Stimulated activated memory B cell treated with anti-CD40 and anti-IgM and Interleukin-4, amounts not matched to agents 10 μg/mL and 1 μg/mL and 100 μg/mL, for 72 hours (primary cell): Measurements from ENCODE around the gene RNLS.

ENCODE experiments used
- ATAC-seq: fragments of 150-1000 bp; cut with Tn5 transposase; 2 replicates; pipeline ENCODE4 v1.10.0; 2021
- H3K27ac Mint-ChIP-seq: one replicate; pipeline ENCODE4 v1.8.0; 2022; ENCODE audit warnings: mild to moderate bottlenecking, mixed read lengths
- H3K27me3 Mint-ChIP-seq: one replicate; pipeline ENCODE4 v1.8.0; 2022; ENCODE audit warnings: mixed read lengths
- H3K36me3 Mint-ChIP-seq: one replicate; pipeline ENCODE4 v1.8.0; 2022; ENCODE audit warnings: mixed read lengths
- H3K4me1 Mint-ChIP-seq: one replicate; pipeline ENCODE4 v1.8.0; 2022; ENCODE audit warnings: mixed read lengths
- H3K4me3 Mint-ChIP-seq: one replicate; pipeline ENCODE4 v1.8.0; 2022; ENCODE audit warnings: mild to moderate bottlenecking, moderate library complexity, mixed read lengths
- H3K9me3 Mint-ChIP-seq: one replicate; pipeline ENCODE4 v1.8.0; 2022; ENCODE audit warnings: mixed read lengths

Gene RNLS

GRCh38 chr10:88582806-88583583 lies at the start of gene RNLS:
RNLS (minus strand) TSS chr10:88583318.
- H3K36me3 Mint-ChIP-seq = peaks cover 6% of the 10 kb centered on the region
- H3K9me3 Mint-ChIP-seq = no peaks in the 10 kb centered on the region
- ATAC-seq = peak; percentile 95
- peak within 1 kb of the TSS; percentile 98 for H3K4me3 Mint-ChIP-seq
- peaks cover 16% of the 10 kb centered on the region for H3K4me1 Mint-ChIP-seq
- H3K27me3 Mint-ChIP-seq = no peaks in the 10 kb centered on the region
- peak within 1 kb of the TSS; percentile 100 for H3K27ac Mint-ChIP-seq

GRCh38 chr10:88624840-88625239 lies 41.7 kb upstream of the RNLS start:
- Mint-ChIP-seq H3K4me1 (no peaks in the 10 kb centered on the region), H3K4me3 (no peak overlapping the region), H3K36me3 (no peaks in the 10 kb centered on the region), H3K27ac (no peak overlapping the region), H3K9me3 (no peaks in the 10 kb centered on the region), H3K27me3 (no peaks in the 10 kb centered on the region)
- no peak for ATAC-seq

GRCh38 chr10:88623835-88624234 lies 40.7 kb upstream of the RNLS start:
- no peaks in the 10 kb centered on the region for H3K27me3 Mint-ChIP-seq
- no peak overlapping the region for H3K27ac Mint-ChIP-seq
- H3K36me3 Mint-ChIP-seq = no peaks in the 10 kb centered on the region
- H3K9me3 Mint-ChIP-seq = no peaks in the 10 kb centered on the region
- no peak for ATAC-seq
- H3K4me1 Mint-ChIP-seq = no peaks in the 10 kb centered on the region
- no peak overlapping the region for H3K4me3 Mint-ChIP-seq

- Mint-ChIP-seq H3K36me3 (no peaks in the 10 kb centered on the region), H3K9me3 (no peaks in the 10 kb centered on the region), H3K27me3 (no peaks in the 10 kb centered on the region), H3K4me1 (no peaks in the 10 kb centered on the region), H3K4me3 (no peak overlapping the region), H3K27ac (no peak overlapping the region)
- no peak for ATAC-seq
Measured at GRCh38 chr10:88620441-88620840, 37.3 kb upstream of the RNLS start.

GRCh38 chr10:88618496-88618895 lies 35.4 kb upstream of the RNLS start:
- ATAC-seq = no peak
- no peak overlapping the region for H3K4me3 Mint-ChIP-seq
- no peak overlapping the region for H3K27ac Mint-ChIP-seq
- H3K27me3 Mint-ChIP-seq = no peaks in the 10 kb centered on the region
- no peaks in the 10 kb centered on the region for H3K4me1 Mint-ChIP-seq
- H3K36me3 Mint-ChIP-seq = no peaks in the 10 kb centered on the region
- no peaks in the 10 kb centered on the region for H3K9me3 Mint-ChIP-seq

- no peaks in the 10 kb centered on the region for H3K36me3 Mint-ChIP-seq
- no peaks in the 10 kb centered on the region for H3K9me3 Mint-ChIP-seq
- H3K4me1 Mint-ChIP-seq = no peaks in the 10 kb centered on the region
- no peak overlapping the region for H3K4me3 Mint-ChIP-seq
- no peak for ATAC-seq
- H3K27me3 Mint-ChIP-seq = no peaks in the 10 kb centered on the region
- no peak overlapping the region for H3K27ac Mint-ChIP-seq
Measured at GRCh38 chr10:88617772-88618300, 34.7 kb upstream of the RNLS start.

GRCh38 chr10:88616250-88616977 lies 33.3 kb upstream of the RNLS start:
- no peak overlapping the region for H3K27ac Mint-ChIP-seq
- H3K36me3 Mint-ChIP-seq = no peaks in the 10 kb centered on the region
- H3K27me3 Mint-ChIP-seq = no peaks in the 10 kb centered on the region

GRCh38 chr10:88608780-88609179 lies 25.7 kb upstream of the RNLS start:
- Mint-ChIP-seq H3K27ac (no peak overlapping the region), H3K27me3 (no peaks in the 10 kb centered on the region), H3K4me1 (peaks cover 5% of the 10 kb centered on the region), H3K4me3 (no peak overlapping the region), H3K36me3 (no peaks in the 10 kb centered on the region), H3K9me3 (no peaks in the 10 kb centered on the region)
- no peak for ATAC-seq

More at GRCh38 chr10:88616250-88616977, 33.3 kb upstream of the RNLS start:
- H3K9me3 Mint-ChIP-seq = no peaks in the 10 kb centered on the region
- H3K4me1 Mint-ChIP-seq = no peaks in the 10 kb centered on the region
- no peak overlapping the region for H3K4me3 Mint-ChIP-seq
- ATAC-seq = peak; percentile 27

- Mint-ChIP-seq H3K4me1 (peaks cover 5% of the 10 kb centered on the region), H3K4me3 (peak overlapping the region; percentile 22), H3K9me3 (no peaks in the 10 kb centered on the region), H3K36me3 (no peaks in the 10 kb centered on the region), H3K27me3 (no peaks in the 10 kb centered on the region), H3K27ac (peak overlapping the region; percentile 20)
- peak; percentile 89 for ATAC-seq
Measured at GRCh38 chr10:88608052-88608732, 25.1 kb upstream of the RNLS start.

GRCh38 chr10:88598055-88598454 lies 14.9 kb upstream of the RNLS start:
- peak; percentile 71 for ATAC-seq
- no peak overlapping the region for H3K4me3 Mint-ChIP-seq
- no peaks in the 10 kb centered on the region for H3K36me3 Mint-ChIP-seq

GRCh38 chr10:88594482-88594881 lies 11.4 kb upstream of the RNLS start:
- no peaks in the 10 kb centered on the region for H3K27me3 Mint-ChIP-seq
- no peak overlapping the region for H3K27ac Mint-ChIP-seq
- H3K9me3 Mint-ChIP-seq = no peaks in the 10 kb centered on the region
- no peaks in the 10 kb centered on the region for H3K36me3 Mint-ChIP-seq
- peaks cover 10% of the 10 kb centered on the region for H3K4me1 Mint-ChIP-seq
- no peak for ATAC-seq
- no peak overlapping the region for H3K4me3 Mint-ChIP-seq

More at GRCh38 chr10:88598055-88598454, 14.9 kb upstream of the RNLS start:
- Mint-ChIP-seq H3K27ac (no peak overlapping the region), H3K27me3 (no peaks in the 10 kb centered on the region), H3K9me3 (no peaks in the 10 kb centered on the region), H3K4me1 (peaks cover 10% of the 10 kb centered on the region)

- H3K4me3 Mint-ChIP-seq = no peak overlapping the region
- no peaks in the 10 kb centered on the region for H3K9me3 Mint-ChIP-seq
- H3K27me3 Mint-ChIP-seq = no peaks in the 10 kb centered on the region
- no peak overlapping the region for H3K27ac Mint-ChIP-seq
- peaks cover 3% of the 10 kb centered on the region for H3K4me1 Mint-ChIP-seq
- no peaks in the 10 kb centered on the region for H3K36me3 Mint-ChIP-seq
- no peak for ATAC-seq
Measured at GRCh38 chr10:88592906-88593305, 9.8 kb upstream of the RNLS start.

- Mint-ChIP-seq H3K27me3 (no peaks in the 10 kb centered on the region), H3K36me3 (no peaks in the 10 kb centered on the region)
Measured at GRCh38 chr10:88592381-88592780, 9.3 kb upstream of the RNLS start.

GRCh38 chr10:88586462-88586861 lies 3.3 kb upstream of the RNLS start, which contains the start of gene LIPJ:
LIPJ (plus strand) TSS chr10:88586762; CDS start chr10:88590688, 3,926 bp downstream.
- H3K27me3 Mint-ChIP-seq = no peaks in the 10 kb centered on the region
- H3K4me3 Mint-ChIP-seq = no peak within 1 kb of the TSS
- no peak for ATAC-seq
- no peaks in the 10 kb centered on the region for H3K36me3 Mint-ChIP-seq
- no peak within 1 kb of the TSS for H3K27ac Mint-ChIP-seq
- H3K4me1 Mint-ChIP-seq = peaks cover 16% of the 10 kb centered on the region
- no peaks in the 10 kb centered on the region for H3K9me3 Mint-ChIP-seq

More at GRCh38 chr10:88592381-88592780, 9.3 kb upstream of the RNLS start:
- Mint-ChIP-seq H3K4me3 (no peak overlapping the region), H3K4me1 (no peaks in the 10 kb centered on the region), H3K9me3 (no peaks in the 10 kb centered on the region), H3K27ac (no peak overlapping the region)
- ATAC-seq = no peak

- no peaks in the 10 kb centered on the region for H3K9me3 Mint-ChIP-seq
- H3K4me3 Mint-ChIP-seq = peak overlapping the region; percentile 98
- H3K27me3 Mint-ChIP-seq = no peaks in the 10 kb centered on the region
- ATAC-seq = no peak
- H3K27ac Mint-ChIP-seq = peak overlapping the region; percentile 100
- H3K4me1 Mint-ChIP-seq = peaks cover 16% of the 10 kb centered on the region
- peaks cover 6% of the 10 kb centered on the region for H3K36me3 Mint-ChIP-seq
Measured at GRCh38 chr10:88583584-88583957, 453 bp upstream of the RNLS start.
